Loucy (cell line): ENCODE measurements around the gene MN1.

Source experiments
- EZH2phosphoT487 ChIP-seq: fragments of 200-600 bp; IDR thresholded peaks from 2 replicates; pipeline ENCODE4 v1.6.1; 2018; ENCODE audit warnings: antibody characterized with exemption, mild to moderate bottlenecking, moderate library complexity, borderline replicate concordance
- TF ChIP-seq, protein P1 (sequence below): fragments of 200-600 bp; sonication (generic); conservative IDR thresholded peaks from 2 replicates; pipeline ENCODE4 v1.5.1; 2014; ENCODE audit warnings: mild to moderate bottlenecking, antibody characterized with exemption, low read length

DNA sequence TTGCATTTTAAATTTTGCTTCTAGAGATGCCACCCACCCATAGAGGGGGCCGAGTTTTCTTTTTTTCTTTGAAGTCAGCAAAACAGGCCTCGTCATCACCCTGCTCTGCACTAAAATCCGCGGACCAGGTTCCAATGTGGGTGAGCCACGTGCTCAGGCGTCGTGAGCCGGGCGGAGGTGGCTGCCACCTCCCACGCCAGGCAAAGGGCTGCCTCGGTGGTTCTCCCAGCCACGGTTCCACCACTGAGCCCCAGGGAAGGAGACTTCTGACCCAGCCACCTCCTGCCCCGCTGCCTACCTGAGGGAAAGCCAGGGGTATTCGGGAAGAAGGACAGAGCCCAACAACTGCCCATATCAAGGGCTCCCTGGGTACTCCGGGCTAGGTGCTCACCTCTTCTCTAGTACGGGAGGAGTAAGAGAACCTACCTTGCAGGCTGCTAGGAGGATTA, 45.3 kb downstream of the MN1 start:
- TF ChIP-seq, protein P1, sequence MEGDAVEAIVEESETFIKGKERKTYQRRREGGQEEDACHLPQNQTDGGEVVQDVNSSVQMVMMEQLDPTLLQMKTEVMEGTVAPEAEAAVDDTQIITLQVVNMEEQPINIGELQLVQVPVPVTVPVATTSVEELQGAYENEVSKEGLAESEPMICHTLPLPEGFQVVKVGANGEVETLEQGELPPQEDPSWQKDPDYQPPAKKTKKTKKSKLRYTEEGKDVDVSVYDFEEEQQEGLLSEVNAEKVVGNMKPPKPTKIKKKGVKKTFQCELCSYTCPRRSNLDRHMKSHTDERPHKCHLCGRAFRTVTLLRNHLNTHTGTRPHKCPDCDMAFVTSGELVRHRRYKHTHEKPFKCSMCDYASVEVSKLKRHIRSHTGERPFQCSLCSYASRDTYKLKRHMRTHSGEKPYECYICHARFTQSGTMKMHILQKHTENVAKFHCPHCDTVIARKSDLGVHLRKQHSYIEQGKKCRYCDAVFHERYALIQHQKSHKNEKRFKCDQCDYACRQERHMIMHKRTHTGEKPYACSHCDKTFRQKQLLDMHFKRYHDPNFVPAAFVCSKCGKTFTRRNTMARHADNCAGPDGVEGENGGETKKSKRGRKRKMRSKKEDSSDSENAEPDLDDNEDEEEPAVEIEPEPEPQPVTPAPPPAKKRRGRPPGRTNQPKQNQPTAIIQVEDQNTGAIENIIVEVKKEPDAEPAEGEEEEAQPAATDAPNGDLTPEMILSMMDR = no peak
- TF ChIP-seq EZH2phosphoT487 = no peak
